ENCODE results near the gene RAB1B.
"Not testable (repeated sequence)": the region's sequence is repeated elsewhere in the genome, so short reads cannot be mapped to it uniquely, and the experiment has no call there.

DNA sequence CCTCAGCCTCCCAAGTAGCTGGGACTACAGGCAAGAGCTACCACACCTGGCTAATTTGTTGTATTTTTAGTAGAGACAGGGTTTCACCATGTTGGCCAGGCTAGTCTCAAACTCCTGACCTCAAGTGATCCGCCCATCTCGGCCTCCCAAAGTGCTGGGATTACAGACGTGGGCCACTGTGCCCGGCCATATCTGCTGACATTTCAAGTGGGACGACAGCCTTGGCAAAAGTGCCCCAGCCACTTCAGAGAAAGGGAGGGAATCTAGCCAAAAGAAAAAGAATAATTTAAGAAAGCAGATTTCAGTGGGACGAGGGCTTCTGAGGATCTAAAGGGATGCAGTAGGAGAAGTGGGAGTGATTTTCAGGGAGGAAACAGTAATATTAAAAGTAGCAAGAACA is 15.4 kb upstream of the RAB1B start:
- not testable (repeated sequence) for TF ChIP-seq POLR2AphosphoS5 (IDR thresholded peaks at IDR 0.05; ENCODE audit: borderline replicate concordance, low read depth, low read length); EZH2 (IDR thresholded peaks at IDR 0.05); FOXP2 (optimal IDR thresholded peaks at IDR 0.05; ENCODE audit: control extremely low read depth, extremely low read length, insufficient read depth)
